Left forelimb (tissue), 1 donor: ENCODE results near the gene IFNA17.
"Not testable (repeated sequence)": the region's sequence is repeated elsewhere in the genome, so short reads cannot be mapped to it uniquely, and the experiment has no call there.

ENCODE experiments used
- DNase-seq: peaks from one replicate; pipeline ENCODE4 v3.0.0-alpha.2; 2018; ENCODE audit warnings: low spot score

The IFNA17 gene

DNA sequence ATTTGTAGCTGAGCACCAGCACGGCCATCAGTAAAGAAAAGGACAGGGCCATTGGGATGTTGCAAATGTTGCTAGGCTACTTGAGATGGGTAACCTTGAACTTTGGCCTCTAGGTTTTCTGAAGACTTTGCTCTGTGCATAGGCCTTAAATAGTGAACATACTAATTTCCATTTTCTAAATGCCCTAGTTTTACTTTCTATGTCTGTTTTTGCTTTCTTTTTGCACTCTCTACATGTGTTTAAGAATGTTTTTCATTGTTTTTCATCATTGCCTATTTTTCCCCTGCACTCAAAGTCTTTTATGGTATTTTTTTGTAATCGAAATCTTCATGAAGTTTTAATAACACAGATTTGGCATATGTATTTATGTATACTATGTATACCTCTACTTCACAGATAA lies at the start of gene IFNA17:
IFNA17 (minus strand) TSS at position 101 of the 400 bp plus-strand sequence; CDS start at position 52, 49 bp downstream.
- no peak for DNase-seq

DNA sequence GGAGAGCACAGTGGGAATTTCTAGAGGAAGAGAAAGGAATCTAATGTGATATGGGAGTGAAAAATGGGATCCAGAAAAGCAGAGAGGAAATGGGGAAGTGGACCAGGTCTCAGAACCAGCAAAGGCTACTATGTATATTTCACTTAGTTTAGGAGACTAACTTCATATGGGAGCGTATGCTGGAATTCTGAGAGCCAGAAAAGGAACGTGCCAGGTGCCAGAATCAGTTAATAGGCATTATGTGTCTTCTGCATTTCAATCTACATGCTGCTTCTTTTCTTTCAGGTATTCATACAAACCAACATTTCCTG lies 40.3 kb upstream of the IFNA17 start:
- no peak for DNase-seq

- peak; percentile 63 for DNase-seq
Measured at GRCh38 chr9:21267485-21268346, 39.7 kb upstream of the IFNA17 start.

- DNase-seq, result peak; percentile 57
Measured at GRCh38 chr9:21266733-21267484, 38.9 kb upstream of the IFNA17 start.

GRCh38 chr9:21265421-21266189 lies 37.6 kb upstream of the IFNA17 start:
- no peak for DNase-seq

DNA sequence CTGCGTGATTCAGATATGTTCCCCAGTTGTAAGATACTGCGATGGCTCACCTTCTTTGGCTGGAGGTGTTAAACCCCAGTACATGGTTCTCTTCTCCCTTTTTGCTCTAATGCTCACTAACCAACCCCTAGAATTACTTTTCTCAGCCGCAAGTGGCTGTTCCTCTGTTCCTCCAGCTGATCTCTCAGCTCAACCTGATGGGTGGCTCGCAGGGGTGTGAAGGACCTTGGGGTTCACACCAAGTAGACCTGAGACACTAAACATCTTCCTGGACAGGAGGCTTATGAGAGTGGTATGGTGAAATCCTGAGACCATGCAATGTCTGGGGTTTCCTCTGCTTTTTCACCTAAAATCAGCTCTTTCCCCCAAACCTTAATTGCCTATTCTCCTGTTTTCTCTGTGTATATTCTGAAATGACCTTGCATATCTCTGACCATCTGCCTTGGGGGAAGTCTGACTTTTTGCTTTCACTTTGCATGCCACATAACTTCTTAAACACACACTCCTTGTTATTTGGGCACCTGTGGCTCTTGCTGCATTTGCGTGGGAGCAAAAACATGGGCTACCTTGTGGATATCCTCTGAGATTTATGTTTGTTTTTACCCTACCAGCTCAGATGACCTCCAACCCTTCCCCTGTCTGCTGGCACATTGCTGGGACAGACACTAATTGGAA lies 27.7 kb upstream of the IFNA17 start:
- DNase-seq, result no peak

DNA sequence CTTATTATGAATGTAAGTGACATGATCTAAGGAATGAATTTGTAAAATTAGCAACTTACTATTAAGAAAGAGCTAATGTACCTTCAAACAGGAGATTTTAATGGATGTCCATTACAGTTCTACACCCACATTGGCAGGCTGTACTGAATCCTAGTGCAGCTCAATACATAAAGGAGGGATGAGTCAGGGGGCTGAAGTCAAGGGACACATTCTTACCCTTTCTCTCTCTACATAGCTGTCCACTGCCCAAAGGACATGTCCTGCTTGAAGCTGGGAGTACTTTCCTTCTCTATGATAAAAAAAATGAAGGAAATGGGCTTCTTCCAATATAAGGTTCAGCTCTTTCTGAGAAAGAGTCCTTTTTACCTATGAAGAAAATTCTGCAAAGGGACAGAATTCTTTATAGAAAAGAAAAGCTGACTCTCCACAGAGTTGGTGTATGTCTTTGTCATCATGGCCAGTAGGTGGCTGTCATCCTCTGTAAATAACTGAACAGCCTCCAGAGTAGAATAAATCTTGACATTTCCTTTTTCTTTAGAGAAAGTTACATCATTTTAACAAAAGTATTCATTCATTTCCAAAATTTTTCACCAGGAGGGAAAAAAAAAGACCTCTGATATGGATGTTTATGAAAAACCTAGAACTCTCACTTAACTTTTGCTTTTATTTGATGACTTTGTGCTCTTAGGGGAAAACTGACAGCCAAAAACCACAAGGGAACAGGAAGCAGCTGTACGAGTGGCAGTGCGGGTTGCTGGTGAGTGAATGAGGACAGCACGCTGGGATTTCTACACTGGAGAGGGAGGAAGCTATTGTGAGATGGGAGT lies 24.9 kb upstream of the IFNA17 start:
- DNase-seq, result no peak

- no peak for DNase-seq
Measured at GRCh38 chr9:21251638-21252037, 23.6 kb upstream of the IFNA17 start.

GRCh38 chr9:21251190-21251589 lies 23.2 kb upstream of the IFNA17 start:
- no peak for DNase-seq

DNA sequence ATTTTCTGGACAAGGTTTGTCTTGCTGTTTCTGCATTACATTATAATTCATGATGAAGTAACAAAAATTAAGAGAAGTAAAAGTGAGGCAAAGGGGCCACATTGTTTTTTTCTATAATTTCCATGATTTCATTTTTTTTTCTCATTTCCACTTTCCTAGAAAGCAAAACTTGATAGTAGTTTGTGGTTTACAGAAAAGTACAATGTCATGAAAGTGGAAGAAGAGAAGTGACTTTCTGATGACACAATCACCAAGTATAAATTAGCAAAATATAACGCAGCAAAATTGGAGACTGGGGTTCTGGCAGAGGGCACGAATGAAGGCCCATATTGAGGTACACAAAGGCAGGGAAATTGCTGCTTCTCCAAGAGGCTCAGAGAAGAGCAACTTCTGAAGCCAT lies 16.8 kb upstream of the IFNA17 start:
- no peak for DNase-seq

GRCh38 chr9:21239911-21240310 lies 11.9 kb upstream of the IFNA17 start, which contains the start of gene IFNA14:
Gene IFNA14, minus strand, starts transcription at chr9:21240005. Its CDS starts 70 bp downstream, at chr9:21239935.
- DNase-seq, result no peak

- DNase-seq, result not testable (repeated sequence)
Measured at GRCh38 chr9:21236360-21236714, 8.3 kb upstream of the IFNA17 start.

DNA sequence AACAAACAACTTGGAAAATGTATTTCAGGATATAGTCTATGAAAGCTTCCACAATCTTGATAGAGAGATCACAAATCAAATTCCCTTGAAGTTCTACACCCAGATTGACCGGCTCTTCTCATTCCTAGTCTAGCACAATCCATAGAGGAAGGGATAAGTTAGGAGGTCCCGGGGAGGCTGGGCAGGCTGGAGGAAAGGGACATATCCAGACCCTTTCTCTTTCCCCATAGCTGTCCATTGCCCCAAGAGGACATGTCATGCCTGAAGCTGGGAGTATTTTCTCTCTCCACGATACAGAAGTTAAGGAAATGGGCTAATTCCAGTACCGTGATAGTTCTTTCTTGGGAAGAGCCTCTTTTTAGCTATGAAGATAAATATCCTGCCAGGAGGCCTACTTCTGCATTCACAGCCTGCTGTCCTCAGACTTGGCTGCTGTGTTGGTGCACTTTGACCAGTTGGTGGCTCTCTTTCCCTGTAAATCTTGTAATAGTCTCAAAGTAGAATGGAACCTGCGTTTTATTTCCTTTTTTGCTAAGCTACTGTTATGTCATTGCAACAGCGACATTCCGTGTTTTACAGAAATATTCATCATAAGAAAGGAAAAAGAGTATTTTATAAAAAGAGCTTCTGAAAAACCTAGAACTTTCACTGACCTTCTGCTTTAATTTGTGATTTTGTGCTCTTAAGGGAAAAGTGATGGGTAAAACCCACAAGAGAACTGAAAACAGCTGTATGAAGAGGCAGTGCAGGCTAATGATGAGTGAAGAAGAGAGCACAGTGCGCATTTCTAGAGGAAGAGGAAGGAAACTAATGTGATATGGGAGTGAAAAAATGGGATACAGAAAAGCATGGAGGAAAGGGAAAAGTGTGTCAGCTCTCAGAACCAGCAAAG lies 7.7 kb upstream of the IFNA17 start:
- DNase-seq, result not testable (repeated sequence)

DNA sequence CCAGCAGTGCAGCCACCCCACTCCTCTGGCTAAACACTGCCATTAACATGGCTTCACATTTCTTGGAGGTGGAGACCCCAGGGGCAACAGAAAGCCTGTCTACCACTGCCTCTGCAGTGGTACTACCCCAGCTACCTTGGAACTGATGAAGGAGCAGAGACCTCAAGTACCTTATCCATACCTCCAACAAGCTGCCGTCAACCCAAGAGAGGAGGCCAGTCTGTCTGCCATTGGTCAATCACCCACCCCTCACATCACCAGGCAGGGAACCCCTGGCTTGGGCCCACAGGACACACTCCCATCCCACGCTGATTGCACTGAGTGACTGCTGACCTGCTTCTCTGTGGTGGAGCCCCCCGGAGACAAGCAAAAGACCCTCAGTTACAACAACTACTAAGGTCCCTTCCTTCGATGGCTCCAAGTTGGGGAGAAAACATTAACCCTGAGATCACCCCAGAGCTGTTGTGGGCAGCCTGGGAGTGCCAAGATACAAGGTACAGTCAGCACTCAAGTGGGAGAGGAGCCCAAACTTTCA lies 6.2 kb upstream of the IFNA17 start:
- no peak for DNase-seq

DNA sequence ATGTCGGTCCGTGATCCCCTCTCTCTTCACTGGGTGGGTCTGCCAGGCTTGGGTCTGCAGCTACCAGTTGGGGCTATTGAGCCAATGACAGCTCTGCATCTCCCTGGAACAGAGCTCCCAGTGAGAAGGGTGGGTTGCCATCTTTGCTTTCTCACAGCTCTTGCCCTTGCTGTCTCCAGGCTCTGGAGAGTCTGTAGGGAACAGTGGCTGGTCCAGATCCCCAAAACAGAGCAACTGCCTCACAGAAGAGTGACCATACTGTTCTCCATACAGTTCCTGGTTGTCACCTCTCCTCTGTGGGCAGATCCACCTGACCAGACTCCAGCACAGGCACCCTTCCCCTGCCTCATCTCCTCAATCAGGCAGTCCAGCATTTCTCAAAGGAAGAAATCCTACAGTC lies 5.2 kb upstream of the IFNA17 start:
- no peak for DNase-seq

DNA sequence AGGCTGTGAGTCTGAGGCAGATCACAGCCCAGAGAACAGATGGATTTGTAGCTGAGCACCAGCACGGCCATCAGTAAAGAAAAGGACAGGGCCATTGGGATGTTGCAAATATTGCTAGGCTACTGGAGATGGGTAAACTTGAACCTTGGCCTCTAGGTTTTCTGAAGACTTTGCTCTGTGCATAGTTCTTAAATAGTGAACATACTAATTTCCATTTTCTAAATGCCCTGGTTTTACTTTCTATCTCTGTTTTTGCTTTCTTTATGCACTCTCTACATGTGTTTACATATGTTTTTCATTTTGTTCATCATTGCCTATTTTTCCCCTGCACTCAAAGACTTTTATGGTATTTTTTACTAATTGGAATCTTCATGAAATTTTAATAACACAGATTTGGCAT lies 10.8 kb downstream of the IFNA17 start, which contains the start of gene IFNA16:
IFNA16 (minus strand) TSS at position 101 of the 400 bp plus-strand sequence; CDS start at position 95, 6 bp downstream.
- DNase-seq, result not testable (repeated sequence)

DNA sequence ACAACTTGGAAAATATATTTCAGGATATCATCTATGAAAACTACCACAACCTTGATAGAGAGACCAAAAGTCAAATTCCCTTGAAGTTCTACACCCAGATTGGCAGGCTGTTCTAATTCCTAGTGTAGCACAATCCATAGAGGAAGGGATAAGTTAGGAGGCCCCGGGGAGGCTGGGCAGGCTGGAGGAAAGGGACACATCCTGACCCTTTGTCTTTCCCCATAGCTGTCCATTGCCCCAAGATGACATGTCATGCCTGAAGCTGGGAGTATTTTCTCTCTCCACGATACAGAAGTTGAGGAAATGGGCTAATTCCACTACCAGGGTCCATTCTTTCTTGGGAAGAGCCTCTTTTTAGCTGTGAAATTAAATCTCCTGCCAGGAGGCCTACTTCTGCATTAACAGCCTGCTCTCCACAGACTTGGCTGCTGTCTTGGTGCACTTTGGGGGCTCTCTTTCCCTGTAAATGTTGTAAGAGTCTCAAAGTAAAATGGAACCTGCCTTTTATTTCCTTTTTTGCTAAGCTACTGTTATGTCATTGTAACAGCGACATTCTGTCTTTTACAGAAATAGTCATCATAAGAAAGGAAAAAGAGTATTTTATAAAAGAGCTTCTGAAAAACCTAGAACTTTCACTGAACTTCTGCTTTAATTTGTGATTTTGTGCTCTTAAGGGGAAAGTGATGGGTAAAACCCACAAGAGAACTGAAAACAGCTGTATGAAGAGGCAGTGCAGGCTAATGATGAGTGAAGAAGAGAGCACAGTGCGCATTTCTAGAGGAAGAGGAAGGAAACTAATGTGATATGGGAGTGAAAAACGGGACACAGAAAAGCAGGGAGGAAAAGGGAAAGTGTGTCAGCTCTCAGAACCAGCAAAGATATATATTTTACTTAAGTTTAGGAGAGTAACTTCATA lies 14.4 kb downstream of the IFNA17 start:
- DNase-seq, result not testable (repeated sequence)

- DNase-seq, result not testable (repeated sequence)
Measured at GRCh38 chr9:21212160-21212559, 15.9 kb downstream of the IFNA17 start.
